B cell (primary cell): ENCODE measurements around the gene MIPOL1. TPM values are rescaled to one million over a fixed set of nuclear protein-coding genes. Genes with fewer than 3 reads are reported as not detected.

ENCODE experiments used
- ATAC-seq: fragments of 200-7000 bp; cut with Tn5 transposase; one replicate; pipeline ENCODE4 v1.10.0; 2021; ENCODE audit warnings: low read depth, mild to moderate bottlenecking, moderate number of reproducible peaks, moderate library complexity
- CTCF ChIA-PET: fragments of 350-600 bp; sonication (Branson Sonifier 250); formaldehyde crosslinking; loops from one replicate; lab custom pipeline; 2021; ENCODE audit warnings: antibody characterized with exemption, inconsistent platforms; lab: Charles Lee
- POLR2A ChIA-PET: fragments of 350-600 bp; sonication (Branson Sonifier 250); formaldehyde crosslinking; loops from one replicate; lab custom pipeline; 2021; ENCODE audit warnings: antibody characterized with exemption; lab: Charles Lee
- DNase-seq: peaks from one replicate; pipeline ENCODE4 v3.0.0; 2013
- H2AFZ ChIP-seq: 2 replicates; pipeline ENCODE4 v1.6.1; 2012; ENCODE audit warnings: mild to moderate bottlenecking, low read depth, low read length; ENCODE audit not compliant: insufficient read depth, poor library complexity, severe bottlenecking
- H3K27ac ChIP-seq, 2 donors: 1 replicate in 1 of 2; 2 replicates in 1 of 2; pipeline ENCODE4 v1.5.1; 2012 to 2013; ENCODE audit warnings: low read length in 2 of 2, mild to moderate bottlenecking in 2 of 2, moderate library complexity in 1 of 2
- H3K27me3 ChIP-seq, 4 experiments: fragments of 200-600 bp in 1 of 4; sonication (generic) in 1 of 4; replicated peaks in 1 of 4; 1 replicate in 2 of 4; 2 replicates in 2 of 4; pipeline versions ENCODE4 v1.6.1 to v1.7.0; 2013 to 2016; ENCODE audit warnings: low read length in 3 of 4, mild to moderate bottlenecking in 2 of 4, mixed read lengths in 1 of 4, moderate library complexity in 1 of 4; ENCODE audit not compliant: insufficient read depth in 4 of 4, control insufficient read depth in 3 of 4; ENCODE audit errors: control extremely low read depth in 1 of 4
- H3K36me3 ChIP-seq, 2 experiments: replicated peaks in 1 of 2; 1 replicate in 1 of 2; 2 replicates in 1 of 2; pipeline versions ENCODE4 v1.6.1 to v1.7.1; 2013; ENCODE audit warnings: low read length in 1 of 2; ENCODE audit not compliant: insufficient read depth in 2 of 2, control insufficient read depth in 1 of 2; ENCODE audit errors: control extremely low read depth in 1 of 2, extremely low read depth in 1 of 2
- H3K4me1 ChIP-seq, 2 donors: fragments of 200-600 bp in 1 of 2; sonication (generic) in 1 of 2; 1 replicate in 1 of 2; 2 replicates in 1 of 2; pipeline versions ENCODE4 v1.5.1 to v1.6.1; 2013 to 2017; ENCODE audit warnings: low read length in 2 of 2; ENCODE audit not compliant: control insufficient read depth in 2 of 2, insufficient read depth in 2 of 2
- H3K4me2 ChIP-seq: replicated peaks from 2 replicates; pipeline ENCODE3; 2012; ENCODE audit warnings: mild to moderate bottlenecking, low read depth, low read length; ENCODE audit not compliant: poor library complexity, severe bottlenecking
- H3K4me3 ChIP-seq, 5 experiments: fragments of 200-600 bp in 1 of 5; sonication (generic) in 1 of 5; 1 replicate in 3 of 5; 2 replicates in 2 of 5; pipeline versions ENCODE4 v1.5.1 to v1.7.0; 2011 to 2016; ENCODE audit warnings: low read length in 4 of 5, mild to moderate bottlenecking in 4 of 5, low read depth in 2 of 5, control low read depth in 1 of 5, moderate library complexity in 1 of 5; ENCODE audit not compliant: insufficient read depth in 1 of 5; ENCODE audit errors: control extremely low read depth in 1 of 5, extremely low read depth in 1 of 5
- H3K79me2 ChIP-seq: fragments of 200-600 bp; sonication (generic); one replicate; pipeline ENCODE4 v1.6.0; 2016; ENCODE audit warnings: low read length; ENCODE audit not compliant: control insufficient read depth, insufficient read depth
- H3K9ac ChIP-seq: fragments of 200-600 bp; sonication (generic); 2 replicates; pipeline ENCODE4 v1.6.1; 2017; ENCODE audit warnings: mild to moderate bottlenecking, low read length, moderate library complexity
- H3K9me3 ChIP-seq, 3 donors: one replicate each; pipeline versions ENCODE4 v1.6.1 to v1.7.1; 2013; ENCODE audit warnings: low read length in 2 of 3; ENCODE audit not compliant: control insufficient read depth in 2 of 3, insufficient read depth in 1 of 3; ENCODE audit errors: control extremely low read depth in 1 of 3
- H4K20me1 ChIP-seq: 2 replicates; pipeline ENCODE4 v1.6.0; 2012; ENCODE audit warnings: mild to moderate bottlenecking, low read length; ENCODE audit not compliant: insufficient read depth, control insufficient read depth, poor library complexity, severe bottlenecking
- H3K27ac Mint-ChIP-seq: one replicate; pipeline ENCODE4 v1.8.0; 2021; ENCODE audit warnings: mixed read lengths
- H3K27me3 Mint-ChIP-seq: one replicate; pipeline ENCODE4 v1.8.0; 2021; ENCODE audit warnings: mixed read lengths
- H3K4me1 Mint-ChIP-seq: one replicate; pipeline ENCODE4 v1.8.0; 2021; ENCODE audit warnings: mixed read lengths
- H3K4me3 Mint-ChIP-seq: one replicate; pipeline ENCODE4 v1.8.0; 2021; ENCODE audit warnings: mixed read lengths
- H3K9me3 Mint-ChIP-seq: one replicate; pipeline ENCODE4 v1.8.0; 2022; ENCODE audit warnings: mixed read lengths; ENCODE audit not compliant: insufficient read depth
- EZH2 ChIP-seq: IDR thresholded peaks from 2 replicates; pipeline ENCODE4 v1.6.1; 2012; ENCODE audit warnings: borderline replicate concordance, low read depth, mild to moderate bottlenecking, moderate library complexity, low read length; ENCODE audit not compliant: insufficient read depth, poor library complexity, severe bottlenecking
- WGBS: methylation state at CpG from one replicate; pipeline ENCODE4 v1.1.5; 2013; ENCODE audit warnings: missing lambda C conversion rate; ENCODE audit not compliant: insufficient coverage; 5-methylcytosine and 5-hydroxymethylcytosine counted together
- intact Hi-C: fragments of 100-400 bp; cut with micrococcal nuclease; formaldehyde crosslinking; loops from one replicate; pipeline ENCODE4 v1.10.0; 2022
- polyA plus RNA-seq: library from polyadenylated mRNA; depleted of rRNA; stranded (reverse); fragments of >200 nt; gene quantifications from 2 replicates; pipeline ENCODE4 v1.2.3, GENCODE V29; 2012
- small RNA-seq: library from RNA; depleted of rRNA; stranded (forward); fragments of <200 nt; gene quantifications from one replicate; pipeline ENCODE3, GENCODE V24; 2012; ENCODE audit warnings: low replicate concordance, low read depth; ENCODE audit not compliant: insufficient read length
- total RNA-seq, 2 donors: library from RNA; stranded (reverse); fragments of 120-200 nt in 1 of 2; gene quantifications; 1 replicate in 1 of 2; 2 replicates in 1 of 2; pipeline versions ENCODE4 v1.2.3 to v1.2.4, GENCODE V29; 2013 to 2022
- TF ChIP-seq, protein P1 (sequence below): fragments of 200-600 bp; IDR thresholded peaks from one replicate; pipeline ENCODE4 v1.8.0; 2022; ENCODE audit warnings: antibody characterized with exemption, mild to moderate bottlenecking

The MIPOL1 gene
- total and polyA plus RNA-seq, 2 donors (not counting 1 experiment from before 2014, with no cell fraction given) = 0.17 TPM; not detected in 1

DNA sequence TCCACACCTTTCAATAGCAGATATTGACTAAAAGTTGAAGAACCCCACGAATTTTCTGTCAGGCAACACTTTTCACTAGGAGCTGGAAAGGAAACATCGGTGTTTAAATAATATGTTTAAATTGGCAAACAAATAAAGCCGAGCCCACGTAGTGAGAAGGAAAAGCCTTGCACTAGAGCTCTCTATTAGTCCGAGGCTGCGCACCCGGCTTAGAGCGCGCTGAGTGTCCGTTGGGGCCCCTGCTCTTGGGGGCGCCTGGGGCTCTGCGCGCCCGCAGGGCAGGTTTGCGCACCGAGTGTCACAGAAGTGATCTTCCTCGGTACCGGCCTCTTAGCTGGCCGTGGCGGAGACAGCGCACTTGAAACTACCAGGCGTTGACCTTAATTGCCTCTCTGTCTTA lies 404.1 kb downstream of the MIPOL1 start:
- H3K36me3 ChIP-seq = no peaks in the 10 kb centered on the region
- H3K4me3 Mint-ChIP-seq = no peak overlapping the region
- no peak overlapping the region for H2AFZ ChIP-seq
- H3K9ac ChIP-seq = no peak overlapping the region
- no peak overlapping the region for H3K4me2 ChIP-seq
- H3K27me3 Mint-ChIP-seq = peaks cover 48% of the 10 kb centered on the region
- intact Hi-C loops = no loop called here
- WGBS = 27% methylated on average over 16 of the region's 22 CpGs
- ChIA-PET CTCF (no interaction called here), POLR2A (no interaction called here)
- peaks cover 3% of the 10 kb centered on the region for H3K4me1 Mint-ChIP-seq
- no peaks in the 10 kb centered on the region for H3K79me2 ChIP-seq
- DNase-seq (no peak), ATAC-seq (no peak)
- no peaks in the 10 kb centered on the region for H4K20me1 ChIP-seq
- H3K9me3 ChIP-seq = peaks cover 0 to 50% (median 0%) of the 10 kb centered on the region in 3 donors
- no peak overlapping the region for H3K27ac ChIP-seq
- peaks cover 2% of the 10 kb centered on the region for H3K9me3 Mint-ChIP-seq
- H3K27me3 ChIP-seq = peaks cover 1 to 69% (median 33%) of the 10 kb centered on the region in 4 experiments
- no peak overlapping the region for H3K27ac Mint-ChIP-seq
- peaks cover 3 to 15% of the 10 kb centered on the region in 2 donors for H3K4me1 ChIP-seq
- TF ChIP-seq, protein P1, sequence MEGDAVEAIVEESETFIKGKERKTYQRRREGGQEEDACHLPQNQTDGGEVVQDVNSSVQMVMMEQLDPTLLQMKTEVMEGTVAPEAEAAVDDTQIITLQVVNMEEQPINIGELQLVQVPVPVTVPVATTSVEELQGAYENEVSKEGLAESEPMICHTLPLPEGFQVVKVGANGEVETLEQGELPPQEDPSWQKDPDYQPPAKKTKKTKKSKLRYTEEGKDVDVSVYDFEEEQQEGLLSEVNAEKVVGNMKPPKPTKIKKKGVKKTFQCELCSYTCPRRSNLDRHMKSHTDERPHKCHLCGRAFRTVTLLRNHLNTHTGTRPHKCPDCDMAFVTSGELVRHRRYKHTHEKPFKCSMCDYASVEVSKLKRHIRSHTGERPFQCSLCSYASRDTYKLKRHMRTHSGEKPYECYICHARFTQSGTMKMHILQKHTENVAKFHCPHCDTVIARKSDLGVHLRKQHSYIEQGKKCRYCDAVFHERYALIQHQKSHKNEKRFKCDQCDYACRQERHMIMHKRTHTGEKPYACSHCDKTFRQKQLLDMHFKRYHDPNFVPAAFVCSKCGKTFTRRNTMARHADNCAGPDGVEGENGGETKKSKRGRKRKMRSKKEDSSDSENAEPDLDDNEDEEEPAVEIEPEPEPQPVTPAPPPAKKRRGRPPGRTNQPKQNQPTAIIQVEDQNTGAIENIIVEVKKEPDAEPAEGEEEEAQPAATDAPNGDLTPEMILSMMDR = no peak
- TF ChIP-seq EZH2 = no peak
- no peak overlapping the region for H3K4me3 ChIP-seq

Small RNA genes lying within 50 kb of the gene (small RNA-seq; reads per million reads assigned to genes)
- gene RNU6-273P = not detected
- not detected for gene RNU6-886P

Other genes with a start within 250 kb of the MIPOL1 start
- not detected in 2 replicates for gene SLC25A21, start 25.3 kb upstream of the MIPOL1 start, total RNA-seq
- not detected in 2 replicates for gene SLC25A21, start 25.3 kb upstream of the MIPOL1 start, polyA plus RNA-seq